Nephron (organoid): ENCODE measurements around the gene ATP1A1.

Experiments used
- H3K27ac Mint-ChIP-seq, 3 experiments: 2 replicates each; pipeline ENCODE4 v1.8.0; 2020; ENCODE audit warnings: mixed read lengths in 3 of 3, mild to moderate bottlenecking in 2 of 3, moderate library complexity in 1 of 3
- H3K27me3 Mint-ChIP-seq: 2 replicates; pipeline ENCODE4 v1.8.0; 2021; ENCODE audit warnings: low read depth, mild to moderate bottlenecking, moderate library complexity, mixed read lengths
- H3K36me3 Mint-ChIP-seq: 2 replicates; pipeline ENCODE4 v1.8.0; 2020; ENCODE audit warnings: low read depth, mixed read lengths
- H3K4me1 Mint-ChIP-seq: 2 replicates; pipeline ENCODE4 v1.8.0; 2020; ENCODE audit warnings: mixed read lengths
- H3K4me3 Mint-ChIP-seq, 3 experiments: 2 replicates each; pipeline ENCODE4 v1.8.0; 2020; ENCODE audit warnings: mild to moderate bottlenecking in 3 of 3, mixed read lengths in 3 of 3, moderate library complexity in 2 of 3
- H3K9me3 Mint-ChIP-seq: 2 replicates; pipeline ENCODE4 v1.8.0; 2020; ENCODE audit warnings: mixed read lengths
- TF ChIP-seq, protein P1 (sequence below), 3 experiments: fragments of 200-600 bp; sonication (generic); IDR thresholded peaks; one replicate each; pipeline ENCODE4 v1.5.0; 2021; ENCODE audit warnings: antibody characterized with exemption in 3 of 3; ENCODE audit not compliant: unreplicated experiment in 3 of 3

The ATP1A1 gene

DNA sequence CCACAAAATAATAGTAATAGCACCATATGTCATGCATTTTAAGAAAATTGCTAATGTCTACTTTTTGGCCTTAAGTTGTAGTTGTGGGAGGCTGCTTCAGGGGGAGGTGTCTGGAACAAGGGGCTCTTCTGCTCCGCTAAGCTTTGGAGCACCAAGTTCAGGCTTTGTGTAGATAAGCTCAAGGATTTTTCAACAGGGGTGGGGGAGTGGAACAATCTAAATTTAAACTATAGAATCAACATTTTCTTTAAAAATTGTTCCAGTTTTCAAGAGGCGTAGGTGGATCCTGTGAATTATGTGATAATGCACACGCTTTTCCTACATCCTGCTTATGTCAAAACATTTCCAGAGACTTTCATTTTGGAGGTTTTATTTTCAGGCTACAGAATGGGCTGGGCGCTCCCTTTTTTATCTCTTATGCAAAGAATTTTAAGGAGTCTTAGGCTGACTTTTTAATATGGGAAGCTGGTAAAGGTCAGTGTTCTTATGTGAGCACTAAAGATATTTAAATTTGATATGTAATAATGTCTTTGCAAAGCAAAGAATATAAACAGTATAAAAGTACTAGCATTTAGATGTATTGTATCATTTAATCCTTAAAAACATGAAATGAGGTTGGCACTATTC, 9.9 kb downstream of the ATP1A1 start:
- no peaks in the 10 kb centered on the region for H3K9me3 Mint-ChIP-seq
- peaks cover 32% of the 10 kb centered on the region for H3K36me3 Mint-ChIP-seq
- H3K4me1 Mint-ChIP-seq: peaks cover 61% of the 10 kb centered on the region
- no peaks in the 10 kb centered on the region for H3K27me3 Mint-ChIP-seq
- H3K27ac Mint-ChIP-seq: peak overlapping the region; percentile 75 to 83 (median 76)
- peak overlapping the region; percentile 7 to 32 (median 31) for H3K4me3 Mint-ChIP-seq
- TF ChIP-seq, protein P1, sequence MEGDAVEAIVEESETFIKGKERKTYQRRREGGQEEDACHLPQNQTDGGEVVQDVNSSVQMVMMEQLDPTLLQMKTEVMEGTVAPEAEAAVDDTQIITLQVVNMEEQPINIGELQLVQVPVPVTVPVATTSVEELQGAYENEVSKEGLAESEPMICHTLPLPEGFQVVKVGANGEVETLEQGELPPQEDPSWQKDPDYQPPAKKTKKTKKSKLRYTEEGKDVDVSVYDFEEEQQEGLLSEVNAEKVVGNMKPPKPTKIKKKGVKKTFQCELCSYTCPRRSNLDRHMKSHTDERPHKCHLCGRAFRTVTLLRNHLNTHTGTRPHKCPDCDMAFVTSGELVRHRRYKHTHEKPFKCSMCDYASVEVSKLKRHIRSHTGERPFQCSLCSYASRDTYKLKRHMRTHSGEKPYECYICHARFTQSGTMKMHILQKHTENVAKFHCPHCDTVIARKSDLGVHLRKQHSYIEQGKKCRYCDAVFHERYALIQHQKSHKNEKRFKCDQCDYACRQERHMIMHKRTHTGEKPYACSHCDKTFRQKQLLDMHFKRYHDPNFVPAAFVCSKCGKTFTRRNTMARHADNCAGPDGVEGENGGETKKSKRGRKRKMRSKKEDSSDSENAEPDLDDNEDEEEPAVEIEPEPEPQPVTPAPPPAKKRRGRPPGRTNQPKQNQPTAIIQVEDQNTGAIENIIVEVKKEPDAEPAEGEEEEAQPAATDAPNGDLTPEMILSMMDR (IDR thresholded peaks at IDR 0.05; ENCODE audit: unreplicated experiment in 3 of 3): no peak

DNA sequence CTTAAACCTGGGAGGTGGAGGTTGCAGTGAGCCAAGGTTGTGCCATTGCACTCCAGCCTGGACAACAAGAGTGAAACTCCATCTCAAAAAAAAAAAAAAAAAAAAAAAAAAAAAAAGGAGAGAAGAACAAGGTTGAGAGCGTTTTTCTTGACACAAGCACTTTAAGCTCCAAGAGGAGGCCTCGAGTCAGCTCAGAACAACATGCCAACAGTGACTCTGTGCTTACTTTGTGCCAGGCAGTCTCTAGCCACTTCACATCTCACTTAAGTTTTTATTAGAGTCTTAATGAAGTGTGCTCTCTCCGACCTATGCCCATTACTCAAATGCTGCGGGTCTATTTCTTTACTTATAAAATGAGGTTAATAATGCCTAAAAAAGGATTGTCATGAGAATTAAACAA, 13.0 kb downstream of the ATP1A1 start:
- peaks cover 31% of the 10 kb centered on the region for H3K4me1 Mint-ChIP-seq
- no peaks in the 10 kb centered on the region for H3K27me3 Mint-ChIP-seq
- H3K4me3 Mint-ChIP-seq: no peak overlapping the region
- no peak overlapping the region for H3K27ac Mint-ChIP-seq
- H3K9me3 Mint-ChIP-seq: no peaks in the 10 kb centered on the region
- TF ChIP-seq, protein P1 (IDR thresholded peaks at IDR 0.05; ENCODE audit: unreplicated experiment in 3 of 3): no peak
- peaks cover 62% of the 10 kb centered on the region for H3K36me3 Mint-ChIP-seq

DNA sequence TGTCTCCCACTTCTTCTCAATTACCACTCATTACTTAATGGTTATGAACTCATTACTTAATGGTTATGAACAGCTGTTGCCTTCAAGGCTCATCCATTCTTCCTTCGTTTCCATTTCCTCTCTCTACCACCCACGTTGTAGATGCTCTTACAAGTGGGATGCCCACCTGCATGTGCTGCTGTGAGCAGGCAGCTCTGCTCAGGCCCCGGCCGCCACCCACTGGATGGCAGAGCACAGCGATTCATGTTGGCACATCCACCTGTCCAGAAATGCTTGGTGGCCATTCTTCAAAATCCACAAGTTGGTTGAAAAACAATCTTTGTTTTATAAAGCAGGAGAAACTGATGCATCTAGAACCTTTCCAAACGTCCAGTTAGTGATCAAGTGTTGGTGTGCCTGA, 14.5 kb downstream of the ATP1A1 start:
- H3K27ac Mint-ChIP-seq: no peak overlapping the region

DNA sequence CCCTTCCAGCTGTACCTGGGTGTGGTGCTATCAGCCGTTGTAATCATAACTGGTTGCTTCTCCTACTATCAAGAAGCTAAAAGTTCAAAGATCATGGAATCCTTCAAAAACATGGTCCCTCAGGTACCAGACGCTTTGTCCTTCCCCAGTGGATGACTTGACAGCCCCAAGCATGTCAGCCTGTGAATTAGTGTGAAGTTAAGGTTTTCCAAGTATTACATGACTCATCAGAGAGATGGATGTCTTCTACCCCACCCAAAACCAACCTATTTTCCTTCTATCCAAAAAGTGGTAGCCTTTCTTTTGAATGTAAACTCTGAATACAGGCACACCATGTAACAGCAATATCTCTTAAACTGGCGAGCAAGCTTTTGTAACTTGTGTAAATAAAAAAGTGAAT, 15.1 kb downstream of the ATP1A1 start:
- Mint-ChIP-seq H3K4me3 (no peak overlapping the region), H3K9me3 (no peaks in the 10 kb centered on the region), H3K27me3 (no peaks in the 10 kb centered on the region), H3K27ac (no peak overlapping the region), H3K36me3 (peaks cover 80% of the 10 kb centered on the region), H3K4me1 (peaks cover 12% of the 10 kb centered on the region)
- TF ChIP-seq, protein P1 (IDR thresholded peaks at IDR 0.05; ENCODE audit: unreplicated experiment in 3 of 3): no peak

More for the DNA sequence above, 14.5 kb downstream of the ATP1A1 start:
- no peak overlapping the region for H3K4me3 Mint-ChIP-seq
- peaks cover 74% of the 10 kb centered on the region for H3K36me3 Mint-ChIP-seq
- peaks cover 18% of the 10 kb centered on the region for H3K4me1 Mint-ChIP-seq
- no peaks in the 10 kb centered on the region for H3K27me3 Mint-ChIP-seq
- no peaks in the 10 kb centered on the region for H3K9me3 Mint-ChIP-seq
- TF ChIP-seq, protein P1 (IDR thresholded peaks at IDR 0.05; ENCODE audit: unreplicated experiment in 3 of 3): no peak

DNA sequence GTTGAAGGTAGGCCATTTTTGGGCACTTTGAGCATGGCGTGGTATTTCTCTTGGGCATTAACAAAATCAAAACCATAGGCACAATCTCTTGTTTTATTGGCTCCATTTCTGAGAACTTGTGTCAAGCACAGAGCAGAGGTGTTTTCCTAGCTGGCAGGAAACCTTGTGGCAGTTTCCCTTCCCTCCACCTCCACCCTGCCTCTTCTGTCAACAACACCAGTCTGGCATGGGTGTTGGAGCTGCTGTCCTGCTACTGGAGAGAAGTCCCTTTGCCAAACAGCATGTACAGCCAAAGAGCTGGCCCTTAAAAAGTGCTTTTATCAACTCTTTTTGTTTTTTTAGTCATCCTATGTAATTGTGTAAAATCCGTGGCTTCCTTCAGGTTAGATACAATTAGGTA, 16.0 kb downstream of the ATP1A1 start:
- Mint-ChIP-seq H3K27me3 (no peaks in the 10 kb centered on the region), H3K9me3 (no peaks in the 10 kb centered on the region), H3K4me1 (peaks cover 3% of the 10 kb centered on the region), H3K36me3 (peaks cover 85% of the 10 kb centered on the region), H3K4me3 (no peak overlapping the region), H3K27ac (no peak overlapping the region)
- TF ChIP-seq, protein P1 (IDR thresholded peaks at IDR 0.05; ENCODE audit: unreplicated experiment in 3 of 3): no peak

DNA sequence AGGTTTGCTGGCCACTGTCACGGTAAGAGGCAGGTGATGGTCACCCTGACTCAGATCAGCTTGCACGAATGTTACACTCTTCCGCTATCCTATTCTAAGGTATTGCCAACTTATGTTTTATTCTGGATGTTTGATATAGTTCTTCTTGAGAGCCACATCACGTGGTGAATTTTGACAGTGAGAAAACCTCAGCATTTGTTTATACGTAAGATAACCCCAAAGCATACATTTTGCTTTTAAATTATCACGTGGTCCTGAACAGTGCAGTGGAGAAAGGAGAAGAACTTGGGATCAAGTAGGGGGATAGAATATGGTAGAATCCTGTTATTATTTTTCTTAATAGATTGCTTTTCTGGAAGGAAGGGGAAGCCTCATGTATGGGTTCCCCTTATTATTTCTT, 16.6 kb downstream of the ATP1A1 start:
- Mint-ChIP-seq H3K9me3 (no peaks in the 10 kb centered on the region), H3K4me3 (no peak overlapping the region), H3K27ac (no peak overlapping the region), H3K36me3 (peaks cover 85% of the 10 kb centered on the region), H3K27me3 (no peaks in the 10 kb centered on the region), H3K4me1 (no peaks in the 10 kb centered on the region)
- TF ChIP-seq, protein P1 (IDR thresholded peaks at IDR 0.05; ENCODE audit: unreplicated experiment in 3 of 3): no peak
